Bronchial epithelial cell (primary cell): Measurements from ENCODE around the gene SLC17A9. TPM values are rescaled to one million over a fixed set of nuclear protein-coding genes. Genes with fewer than 3 reads are reported as not detected.

Experiments
- DNase-seq: peaks from one replicate; pipeline ENCODE4 v3.0.0-alpha.2; 2010; ENCODE audit warnings: low read depth
- FAIRE-seq: peaks from 2 replicates; lab custom pipeline; 2011; peaks lifted over from hg19 to GRCh38; lab: Jason Lieb, UNC
- H3K27me3 ChIP-seq: 2 replicates; pipeline ENCODE4 v1.5.1; 2011; ENCODE audit warnings: low read length; ENCODE audit not compliant: control insufficient read depth, insufficient read depth
- H3K36me3 ChIP-seq: 2 replicates; pipeline ENCODE4 v1.5.1; 2011; ENCODE audit warnings: low read length; ENCODE audit not compliant: control insufficient read depth, insufficient read depth
- H3K4me3 ChIP-seq: 2 replicates; pipeline ENCODE4 v1.5.1; 2011; ENCODE audit warnings: mild to moderate bottlenecking, low read depth, low read length, control low read depth
- total RNA-seq: library from RNA; depleted of rRNA; stranded (reverse); fragments of >200 nt; gene quantifications from 2 replicates; pipeline ENCODE4 v1.2.1, GENCODE V29; 2014
- TF ChIP-seq, protein P1 (sequence below): IDR thresholded peaks from 2 replicates; pipeline ENCODE4 v1.5.1; 2011; ENCODE audit warnings: mild to moderate bottlenecking, moderate library complexity, low read length, control low read depth, inconsistent platforms; ENCODE audit not compliant: insufficient read depth, severe bottlenecking

SLC17A9 gene
- total RNA-seq, 1 donor from 2014 or later: 0.53 TPM

DNA sequence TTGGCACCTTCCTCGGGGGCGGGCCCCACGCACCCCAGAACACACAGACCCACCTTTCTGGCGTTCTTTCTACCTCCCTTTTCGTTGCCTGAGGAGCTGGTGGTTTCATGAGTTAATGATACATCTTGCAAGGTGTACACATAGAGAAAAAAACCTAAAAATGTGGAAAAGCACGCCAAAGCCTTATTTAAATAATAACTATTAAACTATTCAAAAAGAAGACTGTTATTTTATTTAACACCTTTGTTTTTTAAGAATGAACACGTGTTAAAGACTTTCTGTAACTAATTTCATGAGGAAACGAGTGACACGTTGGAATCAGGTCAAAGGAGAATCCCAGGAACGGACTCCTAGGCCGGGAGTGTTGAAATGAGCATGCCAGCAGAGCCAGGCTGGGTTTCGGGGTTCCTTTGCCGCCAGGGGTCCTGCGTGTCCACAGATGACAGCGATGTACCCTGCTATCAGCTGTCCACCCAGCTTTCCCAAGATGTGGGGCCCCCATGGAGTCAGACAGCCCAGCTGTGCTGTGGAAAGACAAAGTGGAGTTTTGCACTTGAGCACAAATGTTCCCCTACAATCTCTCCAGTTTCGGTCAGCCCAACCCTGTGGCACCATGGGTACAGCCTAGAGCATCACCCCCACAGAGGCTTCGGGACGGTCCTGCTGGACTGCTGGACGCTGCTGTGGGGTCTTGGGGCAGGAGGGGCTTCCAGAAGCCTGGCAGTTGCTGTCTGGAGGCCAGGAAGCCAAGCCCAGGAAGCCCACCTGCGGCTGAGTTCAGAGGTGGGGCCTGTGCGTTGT is 16.1 kb downstream of the SLC17A9 start:
- TF ChIP-seq, protein P1, sequence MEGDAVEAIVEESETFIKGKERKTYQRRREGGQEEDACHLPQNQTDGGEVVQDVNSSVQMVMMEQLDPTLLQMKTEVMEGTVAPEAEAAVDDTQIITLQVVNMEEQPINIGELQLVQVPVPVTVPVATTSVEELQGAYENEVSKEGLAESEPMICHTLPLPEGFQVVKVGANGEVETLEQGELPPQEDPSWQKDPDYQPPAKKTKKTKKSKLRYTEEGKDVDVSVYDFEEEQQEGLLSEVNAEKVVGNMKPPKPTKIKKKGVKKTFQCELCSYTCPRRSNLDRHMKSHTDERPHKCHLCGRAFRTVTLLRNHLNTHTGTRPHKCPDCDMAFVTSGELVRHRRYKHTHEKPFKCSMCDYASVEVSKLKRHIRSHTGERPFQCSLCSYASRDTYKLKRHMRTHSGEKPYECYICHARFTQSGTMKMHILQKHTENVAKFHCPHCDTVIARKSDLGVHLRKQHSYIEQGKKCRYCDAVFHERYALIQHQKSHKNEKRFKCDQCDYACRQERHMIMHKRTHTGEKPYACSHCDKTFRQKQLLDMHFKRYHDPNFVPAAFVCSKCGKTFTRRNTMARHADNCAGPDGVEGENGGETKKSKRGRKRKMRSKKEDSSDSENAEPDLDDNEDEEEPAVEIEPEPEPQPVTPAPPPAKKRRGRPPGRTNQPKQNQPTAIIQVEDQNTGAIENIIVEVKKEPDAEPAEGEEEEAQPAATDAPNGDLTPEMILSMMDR: no peak
- DNase-seq (no peak), FAIRE-seq (no peak)
- no peaks in the 10 kb centered on the region for H3K36me3 ChIP-seq
- H3K4me3 ChIP-seq: no peak overlapping the region
- H3K27me3 ChIP-seq: peaks cover 12% of the 10 kb centered on the region

DNA sequence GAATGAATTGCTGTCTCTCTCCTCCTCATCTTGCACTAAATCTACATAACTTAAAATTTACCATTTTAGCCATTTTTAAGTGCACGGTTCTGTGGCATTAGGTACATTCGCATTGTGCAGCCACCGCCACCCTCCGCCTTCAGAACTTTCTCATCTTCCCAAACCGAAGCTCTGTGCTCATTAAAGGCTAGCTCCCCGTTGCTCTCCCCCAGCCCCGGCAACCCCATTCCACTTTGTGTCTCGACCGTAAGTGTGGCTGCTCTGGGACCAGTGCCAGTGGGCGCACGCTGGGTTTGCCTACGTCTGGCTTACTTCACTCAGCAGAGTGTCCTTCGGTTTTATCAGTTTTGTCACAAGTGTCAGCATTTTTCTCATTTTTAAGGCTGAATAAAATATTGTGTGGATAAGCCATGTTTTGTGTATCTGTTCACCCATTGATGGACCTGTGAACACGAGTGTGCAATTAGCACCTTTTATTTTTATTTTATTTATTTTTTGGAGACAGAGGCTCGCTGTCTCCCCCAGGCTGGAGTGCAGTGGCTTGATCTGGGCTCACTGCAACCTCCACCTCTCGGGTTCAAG is 16.8 kb downstream of the SLC17A9 start:
- Histone ChIP-seq H3K4me3 (no peak overlapping the region), H3K27me3 (peaks cover 15% of the 10 kb centered on the region), H3K36me3 (no peaks in the 10 kb centered on the region)
- TF ChIP-seq, protein P1: no peak
- FAIRE-seq (no peak), DNase-seq (no peak)

DNA sequence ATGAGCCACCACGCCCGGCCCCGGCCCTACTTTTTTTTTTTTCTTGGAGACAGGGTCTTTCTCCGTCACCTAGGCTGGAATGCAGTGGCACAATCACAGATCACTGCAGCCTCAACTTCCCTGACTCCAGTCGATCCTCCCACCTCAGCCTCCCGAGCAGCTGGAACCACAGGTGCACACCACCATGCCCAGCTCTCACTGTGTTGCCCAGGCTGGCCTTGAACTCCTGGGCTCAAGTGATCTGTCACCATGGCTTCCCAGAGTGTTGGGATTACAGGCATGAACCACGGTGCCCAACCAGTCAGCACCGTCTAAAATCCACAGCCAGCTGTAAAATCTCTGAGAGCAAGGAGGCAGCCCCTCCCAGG is 17.4 kb downstream of the SLC17A9 start:
- TF ChIP-seq, protein P1: no peak
- peaks cover 22% of the 10 kb centered on the region for H3K27me3 ChIP-seq

DNA sequence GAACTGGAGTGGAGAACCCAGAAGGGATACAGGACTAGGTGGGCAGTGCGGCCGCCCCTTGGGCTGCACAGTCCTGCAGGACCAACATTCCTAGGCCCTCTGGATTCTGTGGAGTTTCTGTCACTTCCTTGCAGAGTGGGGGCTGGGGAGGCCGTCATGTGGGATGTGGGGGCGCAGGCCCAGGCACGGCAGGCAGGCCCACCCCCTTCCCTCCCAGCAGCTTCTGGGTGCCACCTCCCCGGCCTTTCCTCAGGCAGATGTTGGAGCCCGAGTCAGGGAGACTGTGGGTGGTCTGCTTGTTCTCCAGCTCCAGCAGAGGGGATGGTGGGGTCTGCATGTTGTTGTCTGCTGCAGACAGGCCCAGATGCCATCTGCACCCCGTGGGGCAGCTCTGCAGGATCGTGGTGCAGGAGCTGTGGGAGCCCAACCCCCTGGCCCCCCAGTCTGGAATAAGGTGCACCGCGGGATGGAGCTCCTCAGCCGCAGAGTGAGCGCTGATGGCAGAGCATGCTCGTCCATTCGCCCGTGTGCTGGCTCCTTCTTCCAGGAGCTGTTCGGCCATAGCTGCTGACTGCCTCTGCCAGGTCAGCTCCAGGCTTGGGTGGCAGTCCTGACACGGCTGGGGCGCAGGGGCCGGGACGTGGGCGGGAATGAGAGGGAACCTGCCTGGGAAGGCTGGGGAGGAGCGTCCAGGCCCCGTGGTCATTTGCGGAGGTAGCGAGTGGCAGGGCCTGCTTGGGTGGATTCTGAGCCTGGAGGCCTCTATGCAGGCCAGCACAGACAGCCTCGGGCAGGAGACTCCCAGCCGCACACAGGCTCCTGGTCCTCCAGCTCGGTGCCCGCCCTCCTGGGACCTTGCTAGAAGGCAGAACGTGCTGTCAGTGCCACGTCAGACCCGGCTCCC is 18.1 kb downstream of the SLC17A9 start:
- TF ChIP-seq, protein P1: no peak
- H3K27me3 ChIP-seq: peaks cover 23% of the 10 kb centered on the region
- H3K4me3 ChIP-seq: no peak overlapping the region
- DNase-seq (no peak), FAIRE-seq (no peak)
- no peaks in the 10 kb centered on the region for H3K36me3 ChIP-seq

More for the DNA sequence above, 17.4 kb downstream of the SLC17A9 start:
- Histone ChIP-seq H3K4me3 (no peak overlapping the region), H3K36me3 (no peaks in the 10 kb centered on the region)
- DNase-seq (no peak), FAIRE-seq (no peak)

DNA sequence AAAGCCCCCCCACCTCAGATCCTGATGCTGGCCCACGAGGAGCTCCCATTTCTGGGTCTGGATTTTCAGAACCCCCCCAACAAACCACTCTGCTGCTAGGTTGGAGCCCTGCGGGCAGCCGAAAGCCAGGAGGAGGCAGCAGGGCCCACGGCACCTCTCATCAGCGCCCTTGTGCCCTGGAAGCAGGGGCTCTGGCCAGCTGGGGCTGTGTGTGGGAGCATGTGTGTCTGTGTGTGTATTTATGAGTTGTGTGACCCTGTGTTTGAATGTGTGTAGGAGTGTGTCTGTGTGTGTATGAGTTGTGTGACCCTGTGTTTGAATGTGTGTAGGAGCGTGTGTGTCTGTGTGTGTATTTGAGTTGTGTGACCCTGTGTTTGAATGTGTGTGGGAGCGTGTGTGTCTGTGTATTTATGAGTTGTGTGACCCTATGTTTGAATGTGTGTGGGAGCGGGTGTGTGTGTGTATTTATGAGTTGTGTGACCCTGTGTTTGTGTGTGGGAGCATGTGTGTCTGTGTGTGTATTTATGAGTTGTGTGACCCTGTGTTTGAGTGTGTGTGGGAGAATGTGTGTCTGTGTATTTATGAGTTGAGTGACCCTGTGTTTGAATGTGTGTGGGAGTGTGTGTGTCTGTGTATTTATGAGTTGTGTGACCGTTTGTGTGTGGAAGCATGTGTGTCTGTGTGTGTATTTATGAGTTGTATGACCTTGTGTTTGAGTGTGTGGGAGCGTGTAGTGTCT is 18.9 kb downstream of the SLC17A9 start:
- DNase-seq (no peak), FAIRE-seq (peak; percentile 50)
- TF ChIP-seq, protein P1: no peak
- H3K4me3 ChIP-seq: no peak overlapping the region
- H3K27me3 ChIP-seq: peaks cover 29% of the 10 kb centered on the region
- H3K36me3 ChIP-seq: no peaks in the 10 kb centered on the region
